Left colon (tissue), 2 donors: ENCODE measurements around the gene IFITM2. TPM values are rescaled to one million over a fixed set of nuclear protein-coding genes. Genes with fewer than 3 reads are reported as not detected.
"Not testable (repeated sequence)": the region's sequence is repeated elsewhere in the genome, so short reads cannot be mapped to it uniquely, and the experiment has no call there.

Source experiments
- ATAC-seq: fragments of 200-7000 bp; cut with Tn5 transposase; one replicate; pipeline ENCODE4 v1.9.1; 2020; ENCODE audit warnings: mild to moderate bottlenecking, moderate library complexity
- DNase-seq, 2 donors: peaks; one replicate each; pipeline ENCODE4 v3.0.0-alpha.2; 2020
- intact Hi-C, 2 donors: fragments of 100-400 bp; cut with DNase I in 1 of 2; cut with micrococcal nuclease in 1 of 2; formaldehyde crosslinking; loops; one replicate each; pipeline versions ENCODE4 v1.11.2 to v1.14.0; 2022; cut with DNase I, micrococcal nuclease
- total RNA-seq, 2 donors: library from RNA; stranded (reverse); fragmentation: NEBNext Ultra II Directional; extraction: Animal tissue kit (Norgen Biotek cat#: 25700); gene quantifications; one replicate each; pipeline ENCODE4 v1.2.1, GENCODE V29; 2021
- donor health status: DM: no; HTN: no; CAD: no.
- donor health status: DM: yes; HTN: yes; CAD: no.

Gene IFITM2
- total RNA-seq, 2 donors from 2014 or later: 87.7 to 133 TPM

- intact Hi-C loops: loop anchor here in 1 of 2 donors (10.0 kb wide), 1 partner anchor 45 kb away; the partner anchor contains the start of gene IFITM2
- peak; percentile 64 for ATAC-seq
- DNase-seq: not testable (repeated sequence)
These were observed 42.6 kb downstream of the IFITM2 start for GRCh38 chr11:350033-350722.

- intact Hi-C loops: loop anchor here in 1 of 2 donors (10.0 kb wide), 1 partner anchor 46 kb away; the partner anchor contains the start of gene IFITM2
These were observed 43.2 kb downstream of the IFITM2 start for GRCh38 chr11:350723-351255.

GRCh38 chr11:351411-351810 is 43.8 kb downstream of the IFITM2 start:
- no peak for ATAC-seq
- DNase-seq: no peak
- intact Hi-C loops: loop anchor here in 1 of 2 donors (10.0 kb wide), 1 partner anchor 47 kb away; the partner anchor contains the start of gene IFITM2

More at GRCh38 chr11:350723-351255, 43.2 kb downstream of the IFITM2 start:
- ATAC-seq (peak; percentile 43), DNase-seq (no peak)

GRCh38 chr11:352456-353031 is 44.9 kb downstream of the IFITM2 start:
- ATAC-seq (no peak), DNase-seq (no peak)
- intact Hi-C loops: loop anchor here in 1 of 2 donors (10.0 kb wide), 1 partner anchor 48 kb away; the partner anchor contains the start of gene IFITM2

GRCh38 chr11:353179-353873 is 45.7 kb downstream of the IFITM2 start:
- peak; percentile 21 for ATAC-seq
- intact Hi-C loops: loop anchor here in 1 of 2 donors (10.0 kb wide), 1 partner anchor 49 kb away; the partner anchor contains the start of gene IFITM2
- peak; percentile 66 to 82 for DNase-seq

- DNase-seq (peak; percentile 94 to 96), ATAC-seq (peak; percentile 96)
- intact Hi-C loops: loop anchor here in 1 of 2 donors (10.0 kb wide), 1 partner anchor 51 kb away; the partner anchor contains the start of gene IFITM2
These were observed 48.2 kb downstream of the IFITM2 start for GRCh38 chr11:355581-356458.

- no peak for ATAC-seq
These were observed 49.0 kb downstream of the IFITM2 start for GRCh38 chr11:356610-357009.

GRCh38 chr11:357582-357981 is 50.0 kb downstream of the IFITM2 start:
- ATAC-seq: no peak
- no peak for DNase-seq
- intact Hi-C loops: loop anchor here in 1 of 2 donors (10.0 kb wide), 1 partner anchor 53 kb away; the partner anchor contains the start of gene IFITM2

More at GRCh38 chr11:356610-357009, 49.0 kb downstream of the IFITM2 start:
- DNase-seq: no peak
- intact Hi-C loops: loop anchor here in 1 of 2 donors (10.0 kb wide), 1 partner anchor 52 kb away; the partner anchor contains the start of gene IFITM2

GRCh38 chr11:358129-358800 is 50.6 kb downstream of the IFITM2 start:
- DNase-seq (no peak), ATAC-seq (no peak)
- intact Hi-C loops: loop anchor here in 1 of 2 donors (10.0 kb wide), 1 partner anchor 53 kb away; the partner anchor contains the start of gene IFITM2

Other genes with a start within 250 kb of the IFITM2 start
- not detected for gene SCGB1C1, start 114.7 kb upstream of the IFITM2 start, total RNA-seq
- gene BET1L, start 100.4 kb upstream of the IFITM2 start, total RNA-seq: 10 to 100 TPM; 55.8 to 69.0 TPM
- 10 to 100 TPM; 77.8 to 86.9 TPM for gene RIC8A, start 100.1 kb upstream of the IFITM2 start, total RNA-seq
- gene SIRT3, start 71.5 kb upstream of the IFITM2 start, total RNA-seq: 10 to 100 TPM; 18.8 to 22.3 TPM
- gene PSMD13, start 70.8 kb upstream of the IFITM2 start, total RNA-seq: 100 to 1,000 TPM in 1 of 2 donors, 10 to 100 TPM in 1; 99.5 to 111 TPM
- gene NLRP6, start 29.4 kb upstream of the IFITM2 start, total RNA-seq: under 1 TPM; 0.92 TPM
- gene PGGHG, start 18.7 kb upstream of the IFITM2 start, total RNA-seq: 10 to 100 TPM; 18.8 to 20.6 TPM
- not detected for gene IFITM5, start 8.3 kb upstream of the IFITM2 start, total RNA-seq
- 100 to 1,000 TPM in 1 of 2 donors, 10 to 100 TPM in 1; 85.6 to 127 TPM for gene IFITM1, start 6.2 kb downstream of the IFITM2 start, total RNA-seq
- gene IFITM3, start 13.0 kb downstream of the IFITM2 start, total RNA-seq: 100 to 1,000 TPM; 118 to 136 TPM
- 1 to 10 TPM; 2.4 to 3.3 TPM for gene B4GALNT4, start 61.7 kb downstream of the IFITM2 start, total RNA-seq
- gene PKP3, start 86.4 kb downstream of the IFITM2 start, total RNA-seq: 100 to 1,000 TPM; 168 to 194 TPM
- gene SIGIRR, start 107.2 kb downstream of the IFITM2 start, total RNA-seq: 100 to 1,000 TPM; 123 to 152 TPM
- 100 to 1,000 TPM; 141 to 180 TPM for gene ANO9, start 134.2 kb downstream of the IFITM2 start, total RNA-seq
- 10 to 100 TPM; 23.3 to 27.4 TPM for gene PTDSS2, start 142.5 kb downstream of the IFITM2 start, total RNA-seq
- 100 to 1,000 TPM; 104 to 124 TPM for gene RNH1, start 199.4 kb downstream of the IFITM2 start, total RNA-seq
- gene HRAS, start 227.8 kb downstream of the IFITM2 start, total RNA-seq: 10 to 100 TPM; 42.3 to 58.1 TPM
- gene LRRC56, start 229.7 kb downstream of the IFITM2 start, total RNA-seq: 1 to 10 TPM; 3.7 to 4.7 TPM